Measurements from ENCODE around the gene RASGRF2. TPM values are rescaled to one million over a fixed set of nuclear protein-coding genes. Genes with fewer than 3 reads are reported as not detected.
A peak's percentile ranks its signal among the peaks of the same experiment; 100 is the strongest.

The RASGRF2 gene
- total and polyA plus RNA-seq, 11 donors: 3.6 to 16.6 (median 6.3) TPM

GRCh38 chr5:81067406-81067805 lies 107.2 kb downstream of the RASGRF2 start:
- H3K4me1 ChIP-seq: peaks cover 0 to 11% (median 0%) of the 10 kb centered on the region in 12 donors
- DNase-seq: no peak
- H3K36me3 ChIP-seq: no peaks in the 10 kb centered on the region
- 53 to 73% (median 65%) methylated on average over 1 of the region's 1 CpG for WGBS, 4 donors
- H3K27me3 ChIP-seq: no peaks in the 10 kb centered on the region
- TF ChIP-seq POLR2A (IDR thresholded peaks at IDR 0.05): no peak
- TF ChIP-seq CTCF (IDR thresholded peaks at IDR 0.05): no peak
- H3K27ac ChIP-seq: peak overlapping the region in 9 of 12 donors; percentile 30 to 91 (median 61)
- intact Hi-C loops (cut with DNase I): loop anchor here in 4 of 10 donors (5.0 to 10.0 kb wide), 2 partner anchors 103 to 105 kb away; partner anchors contain the start of gene RASGRF2 (in 4 of the 4)
- no peak for ATAC-seq
- peaks cover 0 to 8% (median 0%) of the 10 kb centered on the region in 12 donors for H3K9me3 ChIP-seq
- H3K4me3 ChIP-seq: no peak overlapping the region

GRCh38 chr5:81068063-81068462 lies 107.9 kb downstream of the RASGRF2 start:
- intact Hi-C loops (cut with DNase I): loop anchor here in 4 of 10 donors (5.0 to 10.0 kb wide), 2 partner anchors 103 to 106 kb away; partner anchors contain the start of gene RASGRF2 (in 4 of the 4)
- peak; percentile 47 to 94 (median 58) for ATAC-seq
- TF ChIP-seq POLR2A (IDR thresholded peaks at IDR 0.05) (no peak), CTCF (IDR thresholded peaks at IDR 0.05) (no peak)
- WGBS, 4 donors: 61 to 81% (median 67%) methylated on average over 6 of the region's 6 CpGs
- Histone ChIP-seq H3K4me1 (peaks cover 0 to 11% (median 0%) of the 10 kb centered on the region in 12 donors), H3K9me3 (peaks cover 0 to 8% (median 0%) of the 10 kb centered on the region in 12 donors), H3K27me3 (no peaks in the 10 kb centered on the region), H3K4me3 (no peak overlapping the region), H3K36me3 (peaks cover 0 to 2% (median 0%) of the 10 kb centered on the region in 9 donors), H3K27ac (peak overlapping the region in 11 of 12 donors; percentile 31 to 91 (median 61))
- DNase-seq: peak in 2 of 5 donors; percentile 34 to 36

GRCh38 chr5:81068635-81069034 lies 108.5 kb downstream of the RASGRF2 start:
- Histone ChIP-seq H3K4me1 (peaks cover 0 to 11% (median 0%) of the 10 kb centered on the region in 12 donors), H3K27ac (peak overlapping the region in 11 of 12 donors; percentile 8 to 91 (median 61)), H3K9me3 (peaks cover 0 to 7% (median 0%) of the 10 kb centered on the region in 12 donors), H3K27me3 (no peaks in the 10 kb centered on the region), H3K4me3 (no peak overlapping the region), H3K36me3 (peaks cover 0 to 7% (median 0%) of the 10 kb centered on the region in 9 donors)
- TF ChIP-seq POLR2A (IDR thresholded peaks at IDR 0.05) (no peak), CTCF (IDR thresholded peaks at IDR 0.05) (no peak)
- DNase-seq (no peak), ATAC-seq (no peak)
- intact Hi-C loops (cut with DNase I): loop anchor here in 4 of 10 donors (5.0 to 10.0 kb wide), 2 partner anchors 104 to 106 kb away; partner anchors contain the start of gene RASGRF2 (in 4 of the 4)
- WGBS, 4 donors: 83 to 85% (median 83%) methylated on average over 2 of the region's 2 CpGs

GRCh38 chr5:81069990-81070389 lies 109.8 kb downstream of the RASGRF2 start:
- 77 to 92% (median 86%) methylated on average over 2 to 4 of the region's 4 CpGs for WGBS, 4 donors
- no peak for DNase-seq
- intact Hi-C loops (cut with DNase I): loop anchor here in 4 of 10 donors (5.0 to 10.0 kb wide), 2 partner anchors 105 to 108 kb away; partner anchors contain the start of gene RASGRF2 (in 4 of the 4)
- no peak for ATAC-seq
- TF ChIP-seq POLR2A (IDR thresholded peaks at IDR 0.05) (no peak), CTCF (IDR thresholded peaks at IDR 0.05) (no peak)
- H3K4me1 ChIP-seq: peaks cover 0 to 11% (median 0%) of the 10 kb centered on the region in 12 donors
- peaks cover 0 to 17% (median 0%) of the 10 kb centered on the region in 9 donors for H3K36me3 ChIP-seq
- H3K9me3 ChIP-seq: no peaks in the 10 kb centered on the region
- H3K27me3 ChIP-seq: no peaks in the 10 kb centered on the region
- H3K4me3 ChIP-seq: no peak overlapping the region
- H3K27ac ChIP-seq: peak overlapping the region in 3 of 12 donors; percentile 7 to 91 (median 77)
